Right forelimb (tissue), 1 donor: ENCODE measurements around the gene POGLUT2.

Source experiments
- DNase-seq: peaks from one replicate; pipeline ENCODE4 v3.0.0-alpha.2; 2018

The POGLUT2 gene

DNA sequence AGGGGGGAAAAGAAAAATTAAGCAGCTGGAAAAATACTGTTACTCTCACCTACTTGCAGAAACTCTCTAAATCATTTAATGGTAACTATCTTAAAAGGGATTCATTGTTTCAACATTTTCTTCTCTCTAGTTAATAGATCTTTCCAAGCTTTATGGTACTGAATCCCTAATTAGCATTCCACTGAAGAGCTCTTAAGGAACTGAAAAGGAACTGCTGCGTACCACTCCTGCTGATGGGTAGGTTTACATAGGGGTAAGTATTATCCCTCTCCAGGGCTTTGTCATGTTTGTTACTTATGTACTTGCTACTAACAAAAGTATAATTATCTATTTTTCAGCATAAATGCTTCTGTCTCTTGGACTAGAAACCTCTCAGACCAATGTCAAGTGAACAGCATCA lies 37.7 kb downstream of the POGLUT2 start:
- DNase-seq = no peak

DNA sequence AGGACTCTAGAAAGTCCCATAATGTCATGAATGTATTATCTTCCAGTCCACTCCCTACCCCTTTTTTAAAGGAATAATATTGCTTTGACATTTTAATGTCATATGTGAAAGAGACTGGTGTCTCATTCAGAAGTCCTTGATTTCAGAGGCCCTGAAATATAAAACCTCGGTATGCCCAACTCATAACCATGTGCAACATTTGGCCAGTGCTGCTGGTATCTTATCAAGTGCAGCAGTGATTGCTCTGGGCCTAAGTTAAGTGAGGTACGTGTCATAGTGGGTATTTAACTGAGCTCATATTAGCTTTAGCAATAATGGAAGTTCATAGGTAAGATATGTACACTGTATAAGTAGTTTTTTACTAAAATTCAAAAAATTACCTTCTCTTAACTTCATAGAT lies 39.9 kb downstream of the POGLUT2 start:
- no peak for DNase-seq

DNA sequence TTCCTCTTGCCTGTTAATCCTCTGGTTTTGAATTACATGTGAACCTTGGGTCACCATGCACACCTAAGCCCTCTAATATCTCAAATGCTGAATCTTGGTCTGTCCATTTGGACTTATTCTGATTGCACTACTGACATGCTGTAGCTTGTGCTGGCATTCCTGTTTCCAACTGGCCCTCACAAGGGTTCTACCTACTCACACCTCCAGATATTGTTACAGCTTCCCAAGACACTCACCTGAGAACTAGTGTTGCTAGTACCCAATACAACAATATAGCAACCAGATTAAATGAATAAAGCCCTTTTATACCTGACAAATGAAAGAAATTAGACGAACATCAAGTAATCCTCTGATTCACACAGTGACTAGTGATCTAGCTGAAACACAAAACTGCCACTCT lies 41.8 kb downstream of the POGLUT2 start:
- no peak for DNase-seq

DNA sequence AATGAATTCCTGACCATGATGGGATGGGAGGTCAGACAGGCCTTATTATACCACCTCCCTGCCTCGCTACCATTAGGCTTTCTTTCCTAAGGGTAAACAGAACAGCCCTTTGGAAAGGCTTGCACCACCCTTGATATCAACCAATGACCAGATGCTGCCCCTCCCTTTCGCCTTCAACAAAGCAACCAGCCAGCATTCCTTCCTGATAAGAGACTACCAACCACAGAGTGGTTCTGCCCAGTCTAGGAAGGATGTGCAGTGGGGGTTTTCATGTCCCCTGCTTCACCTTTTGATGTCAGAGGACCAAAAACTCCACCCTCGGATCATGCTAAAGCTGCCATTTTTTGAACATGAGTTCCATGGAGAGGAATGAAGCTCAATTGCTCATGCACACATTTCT lies 46.9 kb downstream of the POGLUT2 start:
- no peak for DNase-seq

DNA sequence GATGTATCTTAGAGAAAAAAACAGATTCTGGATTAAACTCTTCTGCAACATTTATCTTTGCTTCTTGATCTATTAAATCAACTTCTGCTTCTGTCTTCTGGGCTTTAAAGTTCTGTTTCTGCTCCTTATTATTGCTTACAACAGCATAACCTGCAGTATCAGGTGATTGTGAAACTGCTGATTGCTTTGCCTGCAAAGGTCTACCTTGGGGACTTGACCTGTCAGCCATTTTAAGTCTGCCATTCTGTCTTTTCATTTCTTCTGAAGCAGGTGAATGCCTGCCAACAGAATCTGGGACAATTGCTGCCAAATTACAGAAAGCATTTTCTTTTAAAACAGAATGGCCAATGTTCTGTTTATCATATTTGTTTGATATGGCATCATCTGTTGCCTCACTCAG lies 56.3 kb downstream of the POGLUT2 start:
- DNase-seq = no peak

DNA sequence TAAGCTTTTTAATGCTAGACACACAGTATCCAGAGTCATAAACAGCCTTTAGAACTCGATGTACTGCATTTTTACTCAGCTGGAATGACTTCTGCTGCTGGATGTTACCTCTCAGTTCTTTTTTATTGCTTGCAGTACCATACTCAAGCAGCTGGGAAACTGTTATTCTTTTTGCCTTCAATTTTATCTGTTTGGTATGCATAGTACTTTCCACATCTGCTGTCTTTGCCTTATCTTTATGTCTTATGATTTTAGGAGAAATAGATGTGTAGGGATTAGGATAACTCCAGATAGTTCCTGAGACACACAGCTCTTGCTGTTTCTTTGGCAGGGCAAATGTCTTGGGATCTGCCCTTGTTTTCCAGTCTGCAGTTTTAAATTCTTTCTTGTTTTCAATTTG lies 56.7 kb downstream of the POGLUT2 start:
- no peak for DNase-seq
